ENCODE data around the gene RAD50. TPM values are rescaled to one million over a fixed set of nuclear protein-coding genes. Genes with fewer than 3 reads are reported as not detected.

RAD50 gene
- total RNA-seq = 10 to 100 TPM in 1 of 2 donors, 1 to 10 TPM in 1; 8.7 to 28.9 TPM

DNA sequence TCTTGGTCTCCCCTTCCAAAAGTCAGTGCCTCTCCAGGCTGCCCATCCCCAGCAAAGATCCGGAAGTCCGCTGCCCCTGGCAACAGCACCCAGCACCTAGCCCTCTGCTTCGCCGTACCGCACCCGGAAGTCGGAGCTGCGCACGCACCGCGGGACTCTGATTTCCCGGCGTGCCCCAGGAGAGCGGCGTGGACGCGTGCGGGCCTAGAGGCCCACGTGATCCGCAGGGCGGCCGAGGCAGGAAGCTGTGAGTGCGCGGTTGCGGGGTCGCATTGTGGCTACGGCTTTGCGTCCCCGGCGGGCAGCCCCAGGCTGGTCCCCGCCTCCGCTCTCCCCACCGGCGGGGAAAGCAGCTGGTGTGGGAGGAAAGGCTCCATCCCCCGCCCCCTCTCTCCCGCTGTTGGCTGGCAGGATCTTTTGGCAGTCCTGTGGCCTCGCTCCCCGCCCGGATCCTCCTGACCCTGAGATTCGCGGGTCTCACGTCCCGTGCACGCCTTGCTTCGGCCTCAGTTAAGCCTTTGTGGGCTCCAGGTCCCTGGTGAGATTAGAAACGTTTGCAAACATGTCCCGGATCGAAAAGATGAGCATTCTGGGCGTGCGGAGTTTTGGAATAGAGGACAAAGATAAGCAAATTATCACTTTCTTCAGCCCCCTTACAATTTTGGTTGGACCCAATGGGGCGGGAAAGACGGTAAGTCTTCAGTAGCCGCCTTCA is at the start of gene RAD50:
RAD50 (plus strand) TSS at position 215 of the 715 bp plus-strand sequence; CDS start at position 563, 348 bp downstream.

GRCh38 chr5:132543472-132544201 is 13.1 kb upstream of the RAD50 start, which contains the start of gene IL5:
TSS of gene IL5 (minus strand) at chr5:132543522. CDS start at chr5:132543478, 44 bp downstream.

DNA sequence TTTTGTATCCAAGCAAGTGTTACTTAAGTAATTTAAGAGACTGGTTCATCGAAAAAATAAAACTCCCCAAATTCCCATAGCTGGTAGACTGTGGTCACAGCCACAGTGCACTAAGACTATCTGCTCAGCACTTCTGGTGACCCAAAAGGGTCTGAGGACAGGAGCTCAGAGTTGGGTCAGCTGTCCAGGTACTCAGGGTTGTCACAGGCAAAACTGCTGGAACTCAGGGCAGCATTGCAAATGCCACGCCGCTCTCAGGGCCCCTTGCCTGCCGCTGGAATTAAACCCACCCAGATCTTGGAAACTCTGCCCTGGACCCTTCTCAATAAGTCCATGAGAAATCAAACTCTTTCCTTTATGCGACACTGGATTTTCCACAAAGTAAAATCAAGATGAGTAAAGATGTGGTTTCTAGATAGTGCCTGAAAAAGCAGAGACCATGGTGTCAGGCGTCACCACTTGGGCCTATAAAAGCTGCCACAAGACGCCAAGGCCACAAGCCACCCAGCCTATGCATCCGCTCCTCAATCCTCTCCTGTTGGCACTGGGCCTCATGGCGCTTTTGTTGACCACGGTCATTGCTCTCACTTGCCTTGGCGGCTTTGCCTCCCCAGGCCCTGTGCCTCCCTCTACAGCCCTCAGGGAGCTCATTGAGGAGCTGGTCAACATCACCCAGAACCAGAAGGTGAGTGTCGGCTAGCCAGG is 101.1 kb downstream of the RAD50 start, which contains the start of gene IL13:
IL13 (plus strand) TSS at position 498 of the 705 bp plus-strand sequence; CDS start at position 512, 14 bp downstream.

DNA sequence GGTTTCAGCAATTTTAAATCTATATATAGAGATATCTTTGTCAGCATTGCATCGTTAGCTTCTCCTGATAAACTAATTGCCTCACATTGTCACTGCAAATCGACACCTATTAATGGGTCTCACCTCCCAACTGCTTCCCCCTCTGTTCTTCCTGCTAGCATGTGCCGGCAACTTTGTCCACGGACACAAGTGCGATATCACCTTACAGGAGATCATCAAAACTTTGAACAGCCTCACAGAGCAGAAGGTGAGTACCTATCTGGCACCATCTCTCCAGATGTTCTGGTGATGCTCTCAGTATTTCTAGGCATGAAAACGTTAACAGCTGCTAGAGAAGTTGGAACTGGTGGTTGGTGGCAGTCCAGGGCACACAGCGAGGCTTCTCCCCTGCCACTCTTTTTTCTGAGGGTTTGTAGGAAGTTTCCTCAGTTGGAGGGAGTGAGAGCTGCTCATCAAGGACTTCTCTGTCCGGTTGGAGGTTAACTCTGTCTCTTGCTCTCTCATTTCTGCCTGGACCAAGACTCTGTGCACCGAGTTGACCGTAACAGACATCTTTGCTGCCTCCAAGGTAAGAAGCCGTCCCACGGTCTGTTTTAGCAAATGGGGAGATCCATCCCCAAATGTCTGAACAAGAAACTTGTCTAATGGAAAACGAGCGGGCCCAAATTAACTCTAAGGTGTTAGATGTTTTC is 117.3 kb downstream of the RAD50 start, which contains the start of gene IL4:
IL4 (plus strand) TSS at position 51 of the 692 bp plus-strand sequence; CDS start at position 113, 62 bp downstream.

Other genes starting within 250 kb of the RAD50 start
- gene SLC22A5, start 187.3 kb upstream of the RAD50 start, total RNA-seq = 1 to 10 TPM; 3.3 to 5.2 TPM
- gene IRF1, start 66.2 kb upstream of the RAD50 start, total RNA-seq = 10 to 100 TPM; 13.8 to 20.6 TPM
- not detected for gene IL5, start 13.5 kb upstream of the RAD50 start, total RNA-seq
- not detected for gene IL13, start 101.2 kb downstream of the RAD50 start, total RNA-seq
- gene IL4, start 117.0 kb downstream of the RAD50 start, total RNA-seq = not detected
- 10 to 100 TPM; 14.8 to 15.3 TPM for gene KIF3A, start 180.6 kb downstream of the RAD50 start, total RNA-seq
- gene CCNI2, start 190.4 kb downstream of the RAD50 start, total RNA-seq = under 1 TPM in 1 of 2 donors, not detected in 1; under 0.01 TPM
- gene SEPTIN8, start 220.3 kb downstream of the RAD50 start, total RNA-seq = 10 to 100 TPM; 26.0 to 29.3 TPM

All from melanocyte of skin (primary cell).